ENCODE data around the gene ITGB2.

The ITGB2 gene

DNA sequence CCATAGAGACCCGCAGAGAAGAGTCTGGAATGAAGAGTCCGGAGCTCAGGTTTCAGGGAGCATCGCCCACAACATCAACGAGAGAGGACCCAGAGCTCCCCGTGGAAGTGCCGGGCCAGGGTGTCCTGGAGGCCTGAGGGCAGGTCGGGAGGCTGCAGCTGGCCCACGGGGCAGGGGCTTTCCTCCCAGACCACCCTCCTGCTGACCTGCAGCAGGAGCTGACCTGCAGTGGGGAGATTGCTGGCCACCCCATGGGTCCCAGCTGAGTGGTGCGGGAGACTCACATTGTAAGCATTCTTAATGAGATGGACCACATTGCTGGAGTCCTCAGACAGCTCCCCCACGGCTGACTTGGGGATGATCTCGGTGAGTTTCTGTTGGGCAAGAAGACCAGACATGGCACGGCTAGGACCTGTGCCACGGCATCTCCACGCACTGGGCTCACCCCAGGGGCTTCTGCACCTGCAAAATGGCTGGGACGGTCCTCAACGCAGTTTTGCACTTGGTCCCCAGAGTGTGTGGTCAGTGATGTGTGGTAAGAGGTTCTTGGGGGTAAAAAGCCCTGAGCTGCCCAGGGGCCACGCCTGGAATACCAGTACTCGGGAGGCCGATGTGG, 25.9 kb downstream of the ITGB2 start:
- H3K14ac ChIP-seq (ENCODE audit: low read length) = no peak overlapping the region
- H2AK5ac ChIP-seq (ENCODE audit: low read length) = no peak overlapping the region
- H3K27me3 ChIP-seq (ENCODE audit: insufficient read depth, low read length) = no peaks in the 10 kb centered on the region
- H2BK5ac ChIP-seq (ENCODE audit: low read depth, low read length, poor library complexity) = no peak overlapping the region
- H3K18ac ChIP-seq (ENCODE audit: low read length) = no peak overlapping the region
- H2BK120ac ChIP-seq (ENCODE audit: insufficient read depth, low read length, poor library complexity) = no peak overlapping the region
- DNase-seq = no peak
- H3K4ac ChIP-seq (ENCODE audit: low read depth, low read length) = no peak overlapping the region
- H3K4me3 ChIP-seq (ENCODE audit: low read depth, low read length) = no peak overlapping the region
- no peaks in the 10 kb centered on the region for H3K4me1 ChIP-seq (ENCODE audit: control insufficient read depth in 1 of 2, insufficient read depth in 2 of 2, low read length in 2 of 2)
- H4K12ac ChIP-seq (ENCODE audit: low read depth, low read length) = no peak overlapping the region
- H3K9me3 ChIP-seq (ENCODE audit: insufficient read depth, low read depth, low read length) = peaks cover 4% of the 10 kb centered on the region
- WGBS (ENCODE audit: extremely low coverage, insufficient coverage, insufficient read length) = no CpG with 5 or more reads among the region's 19 CpGs
- H3K36me3 ChIP-seq (ENCODE audit: control insufficient read depth in 1 of 2, insufficient read depth in 2 of 2, low read length in 2 of 2) = no peaks in the 10 kb centered on the region
- no peaks in the 10 kb centered on the region for H3K79me1 ChIP-seq (ENCODE audit: low read length)
- no peak overlapping the region for H3K27ac ChIP-seq (ENCODE audit: low read depth, low read length)
- H3K9ac ChIP-seq (ENCODE audit: low read length) = no peak overlapping the region
- no peak overlapping the region for H3K23ac ChIP-seq (ENCODE audit: low read length)
- H2AFZ ChIP-seq (ENCODE audit: insufficient read depth, low read length, poor library complexity) = no peak overlapping the region
- no peak overlapping the region for H4K91ac ChIP-seq (ENCODE audit: low read depth, low read length)
- no peak overlapping the region for H4K8ac ChIP-seq (ENCODE audit: low read depth, low read length)
- no peak overlapping the region for H3K4me2 ChIP-seq (ENCODE audit: low read length)
- H3K79me2 ChIP-seq (ENCODE audit: control insufficient read depth, insufficient read depth, low read length, poor library complexity) = no peaks in the 10 kb centered on the region
- H2BK12ac ChIP-seq (ENCODE audit: low read length) = no peak overlapping the region

DNA sequence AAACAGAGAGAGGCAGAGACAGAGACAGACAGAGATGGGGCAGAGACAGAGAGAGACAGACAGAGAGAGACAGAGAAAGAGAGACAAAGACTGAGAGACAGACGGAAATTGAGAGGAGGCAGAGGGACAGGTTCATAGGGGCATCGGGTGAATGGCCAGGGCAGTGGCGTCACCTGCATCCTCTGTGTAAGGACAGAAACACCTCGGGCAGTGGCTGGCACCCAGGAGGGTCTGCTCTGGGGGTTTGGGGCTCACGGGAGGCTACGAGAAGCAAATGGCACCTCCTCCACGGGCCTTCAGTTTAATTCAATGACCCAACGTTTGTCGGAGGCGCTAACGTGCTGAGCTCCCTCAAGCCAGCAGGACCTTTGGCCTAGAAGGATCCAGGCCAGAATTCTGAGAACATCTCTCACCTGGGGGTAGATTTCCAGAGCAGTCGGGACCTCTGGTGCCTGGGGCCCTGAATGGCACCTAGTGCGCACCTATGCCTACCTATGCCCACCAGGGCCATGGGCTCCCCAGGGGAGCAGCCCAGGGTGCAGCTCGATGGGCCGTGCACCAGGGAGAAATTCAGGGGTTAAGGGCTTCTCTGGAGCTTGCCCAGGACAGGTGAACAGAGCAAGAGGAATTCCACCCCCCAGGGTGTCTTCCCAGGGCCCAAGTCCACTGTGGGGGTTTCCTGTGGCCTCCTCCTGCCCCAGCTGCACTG, 26.6 kb downstream of the ITGB2 start:
- Histone ChIP-seq H3K36me3 (ENCODE audit: control insufficient read depth in 1 of 2, insufficient read depth in 2 of 2, low read length in 2 of 2) (no peaks in the 10 kb centered on the region), H3K27me3 (ENCODE audit: insufficient read depth, low read length) (no peaks in the 10 kb centered on the region), H2AK5ac (ENCODE audit: low read length) (no peak overlapping the region), H3K4me3 (ENCODE audit: low read depth, low read length) (no peak overlapping the region), H2BK5ac (ENCODE audit: low read depth, low read length, poor library complexity) (no peak overlapping the region), H4K8ac (ENCODE audit: low read depth, low read length) (no peak overlapping the region), H3K4me2 (ENCODE audit: low read length) (no peak overlapping the region), H2BK120ac (ENCODE audit: insufficient read depth, low read length, poor library complexity) (no peak overlapping the region), H4K12ac (ENCODE audit: low read depth, low read length) (no peak overlapping the region), H3K14ac (ENCODE audit: low read length) (no peak overlapping the region), H3K9ac (ENCODE audit: low read length) (no peak overlapping the region), H3K23ac (ENCODE audit: low read length) (no peak overlapping the region), H3K27ac (ENCODE audit: low read depth, low read length) (no peak overlapping the region), H3K18ac (ENCODE audit: low read length) (no peak overlapping the region), H3K4me1 (ENCODE audit: control insufficient read depth in 1 of 2, insufficient read depth in 2 of 2, low read length in 2 of 2) (no peaks in the 10 kb centered on the region), H2BK12ac (ENCODE audit: low read length) (no peak overlapping the region), H3K79me2 (ENCODE audit: control insufficient read depth, insufficient read depth, low read length, poor library complexity) (no peaks in the 10 kb centered on the region), H2AFZ (ENCODE audit: insufficient read depth, low read length, poor library complexity) (no peak overlapping the region), H3K4ac (ENCODE audit: low read depth, low read length) (no peak overlapping the region), H3K79me1 (ENCODE audit: low read length) (no peaks in the 10 kb centered on the region), H3K9me3 (ENCODE audit: insufficient read depth, low read depth, low read length) (peaks cover 4% of the 10 kb centered on the region), H4K91ac (ENCODE audit: low read depth, low read length) (no peak overlapping the region)
- DNase-seq = no peak
- no CpG with 5 or more reads among the region's 15 CpGs for WGBS (ENCODE audit: extremely low coverage, insufficient coverage, insufficient read length)

- Histone ChIP-seq H2BK12ac (ENCODE audit: low read length) (no peak overlapping the region), H4K91ac (ENCODE audit: low read depth, low read length) (no peak overlapping the region), H3K4me3 (ENCODE audit: low read depth, low read length) (no peak overlapping the region), H3K9me3 (ENCODE audit: insufficient read depth, low read depth, low read length) (peaks cover 4% of the 10 kb centered on the region), H2BK5ac (ENCODE audit: low read depth, low read length, poor library complexity) (no peak overlapping the region), H3K36me3 (ENCODE audit: control insufficient read depth in 1 of 2, insufficient read depth in 2 of 2, low read length in 2 of 2) (no peaks in the 10 kb centered on the region), H2AFZ (ENCODE audit: insufficient read depth, low read length, poor library complexity) (no peak overlapping the region), H3K79me2 (ENCODE audit: control insufficient read depth, insufficient read depth, low read length, poor library complexity) (no peaks in the 10 kb centered on the region), H3K4me1 (ENCODE audit: control insufficient read depth in 1 of 2, insufficient read depth in 2 of 2, low read length in 2 of 2) (no peaks in the 10 kb centered on the region), H2BK120ac (ENCODE audit: insufficient read depth, low read length, poor library complexity) (no peak overlapping the region), H4K12ac (ENCODE audit: low read depth, low read length) (no peak overlapping the region), H3K27me3 (ENCODE audit: insufficient read depth, low read length) (no peaks in the 10 kb centered on the region), H3K4me2 (ENCODE audit: low read length) (no peak overlapping the region), H3K23ac (ENCODE audit: low read length) (no peak overlapping the region), H3K14ac (ENCODE audit: low read length) (no peak overlapping the region), H3K27ac (ENCODE audit: low read depth, low read length) (no peak overlapping the region), H2AK5ac (ENCODE audit: low read length) (no peak overlapping the region), H3K18ac (ENCODE audit: low read length) (no peak overlapping the region), H3K4ac (ENCODE audit: low read depth, low read length) (no peak overlapping the region), H3K79me1 (ENCODE audit: low read length) (no peaks in the 10 kb centered on the region), H4K8ac (ENCODE audit: low read depth, low read length) (no peak overlapping the region), H3K9ac (ENCODE audit: low read length) (no peak overlapping the region)
- DNase-seq = no peak
- WGBS (ENCODE audit: extremely low coverage, insufficient coverage, insufficient read length) = no CpG with 5 or more reads among the region's 7 CpGs
Observed at GRCh38 chr21:44893278-44893556, 27.5 kb downstream of the ITGB2 start.

- H4K8ac ChIP-seq (ENCODE audit: low read depth, low read length) = no peak overlapping the region
- no peaks in the 10 kb centered on the region for H3K79me2 ChIP-seq (ENCODE audit: control insufficient read depth, insufficient read depth, low read length, poor library complexity)
- H3K79me1 ChIP-seq (ENCODE audit: low read length) = no peaks in the 10 kb centered on the region
- no peak overlapping the region for H4K91ac ChIP-seq (ENCODE audit: low read depth, low read length)
- peaks cover 4% of the 10 kb centered on the region for H3K9me3 ChIP-seq (ENCODE audit: insufficient read depth, low read depth, low read length)
- no peaks in the 10 kb centered on the region for H3K4me1 ChIP-seq (ENCODE audit: control insufficient read depth in 1 of 2, insufficient read depth in 2 of 2, low read length in 2 of 2)
- H3K9ac ChIP-seq (ENCODE audit: low read length) = no peak overlapping the region
- H2BK5ac ChIP-seq (ENCODE audit: low read depth, low read length, poor library complexity) = no peak overlapping the region
- no peaks in the 10 kb centered on the region for H3K27me3 ChIP-seq (ENCODE audit: insufficient read depth, low read length)
- no peak overlapping the region for H3K4me2 ChIP-seq (ENCODE audit: low read length)
- DNase-seq = peak in 1 of 2 donors; percentile 66
- H3K4ac ChIP-seq (ENCODE audit: low read depth, low read length) = no peak overlapping the region
- no peak overlapping the region for H3K27ac ChIP-seq (ENCODE audit: low read depth, low read length)
- WGBS (ENCODE audit: extremely low coverage, insufficient coverage, insufficient read length) = no CpG with 5 or more reads among the region's 15 CpGs
- H3K36me3 ChIP-seq (ENCODE audit: control insufficient read depth in 1 of 2, insufficient read depth in 2 of 2, low read length in 2 of 2) = no peaks in the 10 kb centered on the region
- no peak overlapping the region for H2BK12ac ChIP-seq (ENCODE audit: low read length)
- H3K18ac ChIP-seq (ENCODE audit: low read length) = no peak overlapping the region
- H3K14ac ChIP-seq (ENCODE audit: low read length) = no peak overlapping the region
- no peak overlapping the region for H3K4me3 ChIP-seq (ENCODE audit: low read depth, low read length)
- H2AFZ ChIP-seq (ENCODE audit: insufficient read depth, low read length, poor library complexity) = no peak overlapping the region
- no peak overlapping the region for H3K23ac ChIP-seq (ENCODE audit: low read length)
- no peak overlapping the region for H4K12ac ChIP-seq (ENCODE audit: low read depth, low read length)
- no peak overlapping the region for H2BK120ac ChIP-seq (ENCODE audit: insufficient read depth, low read length, poor library complexity)
- H2AK5ac ChIP-seq (ENCODE audit: low read length) = no peak overlapping the region
Observed at GRCh38 chr21:44892536-44893277, 28.0 kb downstream of the ITGB2 start.
